Stromal cell of bone marrow (primary cell): ENCODE measurements around the gene BNIP3.

Source experiments
- DNase-seq: peaks from one replicate; pipeline ENCODE4 v3.0.0-alpha.2; 2012; ENCODE audit warnings: low read depth

Gene BNIP3

DNA sequence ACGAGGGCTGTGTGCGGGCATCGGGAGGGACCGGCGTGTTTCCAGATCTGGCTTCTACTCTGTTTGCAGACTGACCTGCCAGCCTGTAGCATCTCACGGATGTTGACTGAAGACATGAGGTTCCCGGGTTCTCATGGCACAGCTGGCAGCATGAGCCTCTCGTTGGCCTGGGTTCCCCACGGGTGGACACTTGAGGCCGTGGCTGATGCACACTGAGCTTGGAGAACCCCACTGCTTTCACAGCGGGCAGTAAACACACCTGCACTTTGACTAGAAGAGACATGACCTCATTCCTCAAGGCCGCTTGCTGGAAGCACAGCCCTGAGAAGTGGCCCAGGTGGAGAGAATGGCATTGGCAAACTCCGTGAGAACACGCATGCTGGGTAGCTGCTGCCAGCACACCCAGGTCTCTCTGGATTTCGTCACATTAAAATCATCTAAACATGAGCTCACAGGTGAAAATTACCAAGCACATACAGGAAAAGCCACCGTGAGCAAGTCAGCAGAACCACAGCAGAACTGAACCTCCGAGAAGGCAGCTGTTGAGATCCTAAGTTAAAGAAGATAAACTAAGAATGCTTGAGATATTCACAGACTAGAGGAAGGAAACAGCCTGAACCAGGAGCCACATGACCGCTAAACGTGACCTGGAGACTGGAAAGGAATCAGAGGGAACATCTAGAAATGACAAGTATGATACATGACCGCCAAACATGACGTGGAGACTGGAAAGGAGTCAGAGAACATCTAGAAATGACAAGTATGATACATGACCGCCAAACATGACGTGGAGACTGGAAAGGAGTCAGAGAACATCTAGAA, 32.5 kb downstream of the BNIP3 start:
- DNase-seq: no peak

DNA sequence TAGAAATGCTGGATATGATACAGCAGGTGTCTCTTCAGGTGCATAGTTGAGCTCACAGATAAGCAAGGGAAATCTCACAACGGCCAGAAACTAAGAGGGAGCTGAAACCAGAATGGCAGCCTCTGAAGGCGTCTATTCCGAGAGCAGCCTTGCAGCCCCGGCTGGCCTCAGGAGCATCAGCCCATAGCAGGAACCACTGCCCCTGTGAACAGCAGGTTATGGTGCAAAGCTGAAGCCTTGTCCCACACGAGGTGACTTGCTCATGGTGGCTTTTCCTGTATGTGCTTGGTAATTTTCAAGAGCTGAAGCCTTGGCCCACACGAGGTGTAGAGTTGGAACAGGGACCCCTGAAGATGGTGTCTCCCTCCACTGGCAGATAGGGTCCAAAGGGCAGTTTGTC, 33.2 kb downstream of the BNIP3 start:
- no peak for DNase-seq

DNA sequence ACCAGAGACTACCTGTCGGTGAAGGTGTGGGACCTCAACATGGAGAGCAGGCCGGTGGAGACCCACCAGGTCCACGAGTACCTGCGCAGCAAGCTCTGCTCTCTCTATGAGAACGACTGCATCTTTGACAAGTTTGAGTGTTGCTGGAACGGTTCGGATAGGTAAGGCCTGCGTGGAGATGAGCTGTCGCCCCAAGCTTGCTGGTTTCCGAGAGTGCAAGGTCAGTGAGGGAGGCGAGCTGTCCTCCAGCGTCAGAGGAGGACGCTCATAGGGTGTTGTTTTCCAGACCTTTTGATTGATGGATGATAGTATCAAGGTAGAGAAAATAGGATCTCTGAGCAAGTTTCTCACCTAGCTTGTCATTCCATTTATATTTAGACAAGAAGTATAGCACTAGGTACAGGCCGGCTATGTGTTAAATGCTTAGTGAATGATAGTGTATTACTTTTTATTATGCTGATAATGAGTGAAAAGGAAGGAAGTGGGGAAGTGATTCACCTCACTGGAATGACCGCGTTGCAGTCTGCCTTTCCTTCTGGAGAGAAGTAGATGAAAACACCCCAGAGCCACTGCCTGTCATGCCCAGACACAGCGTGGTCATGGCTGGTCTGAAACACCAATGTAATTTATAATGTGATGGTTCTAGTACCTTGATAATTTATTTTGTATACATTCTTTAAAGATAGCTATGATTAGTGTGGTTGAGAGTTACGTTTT, 33.9 kb downstream of the BNIP3 start:
- no peak for DNase-seq

DNA sequence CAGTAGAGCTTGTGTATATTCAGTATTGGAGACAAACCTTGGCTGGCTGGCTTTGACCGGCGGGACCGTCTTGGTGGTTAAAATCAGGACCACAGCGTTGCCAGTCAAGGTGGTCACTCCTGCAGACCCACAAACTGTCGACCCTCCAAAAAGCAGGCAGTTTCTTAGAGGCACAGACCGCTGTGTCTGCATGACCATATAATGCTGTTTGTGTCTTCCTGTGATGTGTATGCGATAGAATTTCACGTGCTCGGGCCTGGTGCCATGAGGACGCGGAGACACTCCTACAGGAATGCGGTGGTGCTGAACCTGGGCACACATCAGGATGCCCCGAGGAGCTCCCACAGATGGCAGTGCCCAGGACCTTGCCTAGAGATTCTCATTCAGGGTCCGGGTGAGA, 34.8 kb downstream of the BNIP3 start:
- no peak for DNase-seq

DNA sequence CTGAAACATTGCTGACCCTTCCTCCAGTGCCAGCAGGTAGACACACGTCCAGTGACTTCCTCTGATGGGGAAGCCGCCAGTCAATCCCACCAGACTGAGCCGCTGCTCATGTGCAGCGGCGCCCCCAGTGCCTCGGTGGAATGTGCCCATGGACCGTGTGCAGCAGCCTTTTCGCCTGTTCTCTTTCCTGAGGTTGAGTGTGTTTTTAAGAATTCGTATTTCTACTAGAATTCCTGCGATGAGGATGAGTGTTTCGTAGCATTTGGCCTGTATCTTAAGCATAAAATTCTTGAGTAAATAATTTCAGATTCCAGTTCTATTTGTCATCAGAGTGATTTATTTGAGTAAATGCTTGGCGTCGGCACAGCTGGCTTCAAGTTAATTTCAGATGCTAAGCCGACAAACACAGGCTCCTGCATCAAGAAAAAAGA, 35.4 kb downstream of the BNIP3 start:
- peak; percentile 58 for DNase-seq

DNA sequence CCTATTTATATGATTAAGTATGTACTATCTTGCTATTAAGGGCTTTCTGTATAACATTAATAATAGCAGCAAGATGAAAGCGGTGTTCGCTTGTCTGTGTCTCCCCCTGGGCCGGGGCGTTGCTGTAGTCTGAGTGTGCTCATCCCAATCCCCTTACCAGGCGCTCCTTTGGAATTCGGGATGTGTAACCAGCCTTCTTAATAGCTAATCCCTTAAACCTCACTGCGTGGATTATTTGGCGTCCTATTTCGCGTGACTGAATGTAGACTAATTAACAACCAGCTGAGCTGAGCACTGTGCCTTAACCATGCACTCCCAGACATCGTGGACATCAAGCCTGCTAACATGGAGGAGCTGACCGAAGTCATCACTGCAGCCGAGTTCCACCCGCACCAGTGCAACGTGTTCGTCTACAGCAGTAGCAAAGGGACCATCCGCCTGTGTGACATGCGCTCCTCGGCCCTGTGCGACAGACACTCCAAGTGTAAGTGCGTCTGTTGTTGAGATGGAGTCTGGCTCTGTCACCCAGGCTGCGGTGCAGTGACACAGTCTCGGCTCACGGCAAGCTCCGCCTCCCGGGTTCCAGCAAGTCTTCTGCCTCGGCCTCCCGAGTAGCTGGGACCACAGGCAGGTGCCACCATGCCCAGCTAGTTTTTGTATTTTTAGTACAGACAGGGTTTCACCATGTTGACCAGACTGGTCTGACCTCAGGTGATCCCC, 36.6 kb downstream of the BNIP3 start:
- no peak for DNase-seq

DNA sequence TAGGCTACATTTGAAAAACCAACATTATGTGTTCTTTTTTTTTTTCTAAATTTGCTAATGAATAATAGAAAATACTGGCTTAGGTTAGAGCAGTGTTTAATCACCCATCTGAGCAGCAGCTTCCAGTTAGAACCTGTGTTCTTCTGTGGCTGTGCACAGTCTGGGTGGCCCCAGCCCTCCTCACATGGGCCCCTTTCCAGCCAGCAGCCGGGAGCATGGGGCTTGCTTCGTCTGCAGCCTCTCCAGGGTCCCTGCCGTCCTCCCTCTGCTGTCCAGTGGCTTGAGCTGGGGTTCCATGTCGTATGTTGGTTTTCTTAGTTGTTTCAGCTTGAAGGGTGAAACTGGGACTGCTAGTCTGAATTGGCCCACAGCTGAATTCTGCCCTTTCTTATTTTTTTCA, 37.3 kb downstream of the BNIP3 start:
- no peak for DNase-seq

DNA sequence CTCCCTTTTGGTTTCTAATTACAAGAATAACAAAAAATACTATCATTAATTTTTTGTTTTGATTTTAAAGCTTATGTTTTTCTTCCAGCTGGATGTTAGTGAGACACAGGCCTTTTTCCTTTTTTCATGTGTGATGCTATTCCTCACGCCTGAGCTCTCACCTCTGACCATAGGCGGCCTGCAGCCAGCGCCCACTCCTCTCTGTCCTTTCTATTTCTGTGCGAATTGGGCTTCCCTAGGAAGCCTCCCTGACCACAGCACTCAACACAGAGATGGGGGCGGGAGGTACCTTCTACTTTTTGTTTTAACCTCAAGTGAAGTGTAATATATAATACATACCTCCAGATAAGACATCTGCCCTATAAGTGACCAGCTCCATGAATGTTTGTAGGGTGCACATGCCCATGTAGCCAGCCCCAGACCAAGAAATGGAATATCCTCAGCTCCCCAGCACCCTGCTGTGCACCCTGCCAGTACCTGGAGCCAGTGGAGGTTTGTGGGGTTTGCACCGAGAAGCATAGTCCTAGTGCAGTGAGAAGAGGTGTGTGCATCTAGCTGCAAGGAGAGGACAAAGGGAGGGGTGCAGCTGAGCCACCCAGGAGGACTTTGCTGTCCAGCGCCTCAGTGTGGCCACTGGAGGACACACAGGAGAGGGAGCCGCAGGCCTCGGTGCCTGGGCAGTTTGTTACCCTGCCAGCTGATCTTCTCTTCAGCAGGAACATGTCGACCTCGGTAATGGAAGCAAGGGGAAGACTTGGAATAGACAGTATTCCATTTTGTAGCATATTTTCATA, 38.5 kb downstream of the BNIP3 start:
- DNase-seq: no peak

DNA sequence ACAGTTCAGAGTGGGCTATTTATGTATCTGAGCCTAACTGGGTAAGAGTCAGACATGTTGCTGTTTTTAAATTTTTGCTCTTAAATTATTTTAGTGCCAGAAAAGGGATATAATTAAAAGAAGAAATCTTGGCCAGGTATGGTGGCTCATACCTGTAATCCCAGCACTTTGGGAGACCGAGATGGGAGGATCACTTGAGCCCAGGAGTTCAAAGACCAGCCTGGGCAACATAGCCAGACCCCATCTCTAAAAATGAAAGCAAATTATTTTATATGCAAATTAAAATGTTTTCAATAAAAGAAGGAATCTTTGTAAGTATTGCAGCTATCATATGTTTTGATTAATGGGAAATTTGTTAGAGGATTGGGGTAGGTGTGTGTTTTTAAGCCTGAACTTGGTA, 39.3 kb downstream of the BNIP3 start:
- no peak for DNase-seq

DNA sequence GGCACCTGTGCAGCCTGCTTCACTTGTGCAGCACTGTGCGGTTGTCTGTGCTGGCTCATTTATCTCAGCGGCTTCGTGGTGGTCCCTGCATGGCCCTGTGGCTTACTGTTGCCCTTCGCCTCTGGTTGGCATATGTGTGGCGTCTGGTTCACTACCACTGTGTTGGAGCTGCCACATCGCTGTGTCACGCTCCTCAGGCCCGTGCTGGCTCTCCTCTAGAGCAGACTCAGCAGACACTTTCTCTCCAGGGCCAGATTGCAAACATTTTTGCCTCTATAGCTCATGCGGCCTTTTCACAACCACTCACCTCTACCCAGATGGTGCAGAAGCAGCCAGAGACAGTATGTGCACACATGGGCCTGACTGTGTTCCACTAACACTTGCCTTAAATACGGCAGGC, 43.0 kb downstream of the BNIP3 start:
- no peak for DNase-seq

DNA sequence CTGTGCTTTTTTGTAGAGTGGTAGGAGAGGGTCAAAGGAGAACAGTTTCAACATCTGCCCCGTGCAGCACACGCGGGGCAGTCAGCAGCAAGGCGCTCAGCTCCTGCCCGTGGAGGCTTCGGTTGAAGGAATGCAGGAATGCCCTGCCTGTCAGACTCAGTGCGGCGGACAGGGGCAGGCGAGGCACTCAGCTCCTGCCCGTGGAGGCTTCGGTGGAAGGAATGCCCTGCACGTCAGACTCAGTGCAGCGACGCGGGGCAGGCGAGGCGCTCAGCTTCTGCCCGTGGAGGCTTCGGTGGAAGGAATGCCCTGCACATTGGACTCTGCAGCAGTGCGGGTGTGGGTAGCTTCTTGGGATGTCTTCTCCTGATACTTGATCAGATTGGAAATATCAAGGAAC, 43.9 kb downstream of the BNIP3 start:
- no peak for DNase-seq

DNA sequence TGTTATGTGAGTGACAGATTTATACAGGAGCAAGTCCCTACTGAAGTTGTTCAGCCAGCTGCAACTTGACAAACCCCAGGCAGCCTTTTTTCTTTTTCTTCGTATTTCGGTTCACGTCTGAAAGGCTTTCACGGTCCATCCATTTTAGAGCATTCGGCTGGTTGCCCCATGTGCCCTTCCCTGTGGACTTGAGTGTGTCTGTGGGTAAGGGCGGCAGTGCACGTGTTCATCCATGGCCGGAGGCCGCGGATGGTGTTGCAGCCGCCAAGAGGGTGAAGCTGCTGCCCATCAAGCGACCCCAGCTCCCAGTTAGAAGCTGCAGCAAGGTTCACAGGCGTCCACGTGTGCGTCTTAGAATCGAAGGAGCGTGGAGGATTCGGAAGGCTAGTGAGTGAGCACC, 45.0 kb downstream of the BNIP3 start:
- no peak for DNase-seq

DNA sequence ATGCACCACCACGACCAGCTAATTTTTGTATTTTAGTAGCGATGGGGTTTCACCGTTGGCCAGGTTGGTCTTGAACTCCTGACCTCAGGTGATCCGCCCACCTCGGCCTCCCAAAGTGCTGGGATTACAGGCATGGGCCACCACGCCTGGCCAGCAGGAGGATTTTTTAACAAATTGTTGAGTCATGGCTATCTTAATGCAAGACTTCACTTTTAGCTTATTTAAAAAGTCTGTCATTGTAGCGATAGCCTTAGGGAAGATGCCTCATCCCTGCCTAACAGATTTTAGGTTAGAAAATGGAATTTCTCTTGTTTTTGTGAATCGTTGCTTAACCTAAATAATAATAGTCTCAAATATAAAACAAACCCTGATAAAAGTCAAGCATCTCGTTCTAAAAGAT, 45.4 kb downstream of the BNIP3 start:
- DNase-seq: no peak

DNA sequence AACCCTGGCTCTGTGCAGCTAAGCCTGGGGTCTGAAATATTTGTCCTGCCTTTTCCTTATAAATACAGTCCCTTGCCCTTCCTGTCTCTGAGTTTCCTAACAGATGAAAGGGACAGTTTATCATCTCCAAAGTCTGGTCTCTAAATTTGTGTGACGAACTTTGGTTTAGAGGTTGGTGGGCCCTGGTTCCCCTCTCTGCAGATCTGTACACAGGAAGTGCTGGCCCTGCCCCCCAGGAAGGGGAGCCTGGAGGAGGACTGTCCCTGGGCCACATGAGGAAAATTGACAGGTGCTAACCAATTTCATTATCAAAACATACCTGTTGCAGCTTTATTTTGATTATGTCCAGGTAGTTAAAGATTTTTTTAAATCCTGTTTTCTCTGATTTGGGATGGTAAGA, 46.5 kb downstream of the BNIP3 start:
- no peak for DNase-seq

DNA sequence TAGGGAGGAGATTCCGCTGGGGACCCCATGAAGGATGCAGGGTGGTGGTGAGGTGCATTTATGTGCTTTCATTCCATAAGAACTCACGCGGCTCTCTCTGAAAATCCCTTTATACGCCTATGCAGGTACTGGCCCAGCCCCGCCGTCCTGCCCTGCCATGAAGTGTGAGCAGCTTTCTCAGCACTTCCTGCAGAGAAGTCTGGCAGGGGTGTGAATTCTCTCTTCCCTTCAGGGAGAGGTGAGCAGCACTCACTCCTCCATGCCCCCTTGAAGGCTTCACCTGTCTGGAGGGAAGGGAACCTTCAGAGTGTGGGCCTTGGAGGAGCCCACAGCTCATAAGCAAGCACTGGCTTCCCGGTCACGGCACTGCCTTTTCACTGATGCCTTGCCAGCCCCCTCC, 47.0 kb downstream of the BNIP3 start:
- no peak for DNase-seq

DNA sequence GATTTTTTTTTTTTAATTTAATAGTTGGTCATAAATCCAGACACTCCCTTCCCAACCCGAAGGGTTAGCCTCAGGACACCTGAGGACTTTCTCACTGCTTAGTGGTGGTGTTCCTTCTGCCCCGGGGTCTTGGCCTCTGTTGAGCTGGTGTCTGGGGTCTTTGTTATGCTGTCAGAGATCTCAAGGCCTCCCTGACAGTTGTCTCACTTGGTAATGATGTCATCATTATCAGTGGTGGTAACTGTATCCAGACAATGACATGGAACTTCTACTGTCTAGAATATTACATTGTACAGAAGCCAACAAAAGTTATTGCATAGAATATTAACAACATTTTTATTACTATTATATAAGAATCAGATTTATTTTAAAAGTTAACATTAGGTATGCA, 48.0 kb downstream of the BNIP3 start:
- no peak for DNase-seq

DNA sequence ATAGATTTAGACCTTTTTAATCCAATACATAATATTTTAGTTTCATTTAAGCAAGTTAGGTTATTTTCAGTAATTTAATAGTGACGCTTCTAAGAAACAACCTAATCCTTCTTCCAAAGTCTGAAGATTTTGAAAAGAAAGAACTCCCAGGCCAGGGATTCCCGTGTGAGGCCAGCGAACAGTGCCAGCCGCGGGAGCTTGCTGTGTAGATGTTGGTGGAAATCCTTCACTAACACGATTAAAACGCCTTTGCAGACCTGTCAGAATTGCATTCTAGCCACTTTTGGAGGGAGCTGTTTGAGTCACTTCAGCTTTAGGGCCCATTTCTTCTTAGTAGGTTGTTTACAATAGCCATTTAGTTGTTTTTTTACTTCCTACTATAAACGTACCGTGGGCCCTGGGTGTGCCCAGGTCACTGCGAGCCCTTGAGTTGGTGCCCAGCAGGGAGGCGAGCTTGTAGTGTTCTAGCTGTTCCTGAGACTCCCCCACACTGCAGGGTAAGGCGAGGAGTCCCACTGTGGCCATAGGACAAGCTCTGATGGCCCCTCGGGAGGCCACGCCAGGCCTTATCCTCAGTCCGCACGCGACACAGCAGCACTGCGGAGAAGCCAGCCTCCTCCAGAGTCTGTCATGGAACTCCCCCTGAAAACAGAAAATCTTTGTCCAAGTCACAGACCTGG, 48.6 kb downstream of the BNIP3 start:
- DNase-seq: no peak

DNA sequence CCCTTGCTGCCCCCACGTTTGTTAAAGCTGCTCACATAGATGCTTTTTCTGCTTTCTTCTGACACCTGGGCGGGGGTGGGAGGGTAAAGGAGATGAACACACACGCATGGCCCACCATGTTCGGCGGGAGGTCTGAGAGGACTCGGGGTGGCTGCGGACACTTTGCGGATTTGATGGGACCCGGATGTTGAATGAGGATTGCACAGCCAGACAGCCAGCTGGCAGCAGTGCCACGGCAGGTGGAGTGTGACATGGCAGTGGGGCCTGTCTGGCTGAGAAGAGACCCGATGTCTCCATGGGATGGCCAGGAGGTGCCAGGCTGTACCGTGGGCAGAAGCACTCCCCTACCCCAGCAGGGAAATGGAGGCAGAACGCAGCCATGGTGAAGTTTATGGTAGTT, 49.7 kb downstream of the BNIP3 start:
- no peak for DNase-seq

DNA sequence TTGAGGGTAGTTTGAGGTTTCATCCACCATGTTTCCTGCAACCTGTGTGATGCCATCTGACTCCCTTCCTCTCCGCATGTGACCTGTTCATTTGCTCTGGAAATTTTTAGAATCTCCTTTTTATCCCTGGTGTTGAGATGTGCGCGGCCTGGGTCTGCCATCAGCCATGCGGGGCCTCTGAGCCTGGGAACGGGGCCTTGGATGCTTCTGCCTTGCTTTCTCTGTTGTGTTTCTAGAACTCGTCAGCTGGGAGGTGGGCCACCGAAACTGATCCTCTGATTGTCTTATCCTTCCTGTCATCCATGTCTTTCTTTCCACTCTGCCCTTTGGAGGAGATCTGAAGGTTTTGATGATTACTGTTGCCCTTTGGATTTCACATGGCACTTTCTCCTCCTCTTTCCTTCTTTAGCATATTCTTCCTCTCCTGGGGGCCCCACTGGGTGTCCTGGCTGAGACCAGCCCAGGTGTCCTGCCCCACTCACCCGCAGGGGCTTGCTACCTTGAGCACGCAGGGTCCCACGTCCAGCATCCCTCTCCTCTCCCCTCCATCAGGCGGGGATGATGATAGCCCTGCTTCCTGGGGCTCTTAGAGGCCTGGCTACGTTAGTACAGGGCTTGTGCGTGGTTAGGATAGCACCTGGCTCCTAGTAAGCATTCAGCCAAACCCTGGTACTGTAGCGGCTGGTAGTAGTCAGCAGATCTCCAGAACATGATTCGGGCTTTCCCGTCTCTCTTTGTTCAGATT, 51.0 kb downstream of the BNIP3 start:
- DNase-seq: no peak

DNA sequence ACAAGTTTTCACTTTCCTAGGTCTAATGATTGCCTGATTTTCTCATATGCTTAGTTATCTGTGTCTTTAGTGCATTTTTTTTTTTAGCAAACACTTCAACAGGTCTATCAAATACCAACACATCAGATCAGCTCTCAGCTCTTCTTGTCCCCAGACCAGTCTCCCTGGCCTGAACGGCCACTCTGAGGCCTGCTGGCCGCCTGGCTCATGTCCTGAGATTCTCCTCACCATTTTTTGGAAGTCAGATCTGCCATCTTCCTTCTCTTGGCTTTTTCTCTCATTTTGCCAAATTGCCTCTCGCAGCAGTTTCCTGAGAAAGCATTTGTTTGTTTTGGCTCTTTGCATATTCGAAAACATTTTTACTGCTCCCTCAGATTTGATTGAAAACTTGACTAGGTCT, 51.6 kb downstream of the BNIP3 start:
- DNase-seq: no peak
